ENCODE data around the gene CCK.

CCK gene

DNA sequence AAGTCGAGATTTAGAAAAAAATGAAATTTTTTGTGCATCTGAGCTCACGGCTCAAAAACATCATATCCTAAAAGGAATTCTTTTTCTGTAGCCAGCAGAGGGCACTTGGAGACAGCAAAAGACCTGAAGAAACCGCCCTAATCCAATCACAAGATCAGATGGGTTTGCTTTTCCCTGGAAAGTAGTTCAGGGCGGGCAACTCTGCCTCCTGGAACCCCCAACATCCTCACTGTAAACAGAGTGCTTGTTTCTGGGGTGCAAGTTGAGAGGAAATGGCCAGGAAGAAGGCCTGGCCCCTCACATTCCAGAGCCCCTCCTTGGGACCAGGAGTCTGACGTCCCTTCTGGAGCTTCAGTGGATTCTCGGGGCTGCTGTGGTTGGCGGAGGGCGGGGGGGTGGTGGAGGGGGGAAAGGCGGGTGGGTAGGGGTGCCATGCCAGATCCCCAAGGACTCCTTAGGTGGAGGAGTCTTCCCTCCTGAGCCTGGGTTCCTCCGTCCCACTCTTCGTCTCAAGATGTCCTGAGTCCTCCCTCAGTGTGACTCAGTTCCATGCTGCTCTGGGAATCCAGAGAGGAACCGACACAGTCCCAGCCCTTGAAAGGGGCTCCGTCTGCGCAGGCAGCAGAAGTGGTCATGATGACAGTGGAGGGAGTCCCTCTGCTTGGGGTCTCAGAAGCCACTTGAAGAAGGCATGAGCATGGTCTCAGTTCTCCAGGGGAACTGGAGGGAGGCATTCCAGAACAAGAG, 35.9 kb downstream of the CCK start:
- no peak for DNase-seq
- peak; percentile 55 to 76 for TF ChIP-seq CTCF (IDR thresholded peaks at IDR 0.05)
- Histone ChIP-seq H3K27me3 (peaks cover 0 to 3% of the 10 kb centered on the region in 2 donors), H3K4me1 (peaks cover 0 to 18% (median 11%) of the 10 kb centered on the region in 4 donors), H3K9me3 (no peaks in the 10 kb centered on the region), H3K4me3 (peak overlapping the region; percentile 16 to 42), H3K36me3 (peaks cover 0 to 9% (median 0%) of the 10 kb centered on the region in 3 donors), H3K27ac (peak overlapping the region in 1 of 2 donors; percentile 27)
- intact Hi-C loops (cut with DNase I; ENCODE audit: low total_unique reads) = loop anchor here (2.0 to 10.0 kb wide), 2 partner anchors 213 to 315 kb away; no protein-coding TSS in a partner anchor

- intact Hi-C loops (cut with DNase I; ENCODE audit: low total_unique reads) = no loop called here
- Histone ChIP-seq H3K36me3 (peaks cover 0 to 16% (median 0%) of the 10 kb centered on the region in 3 donors), H3K27me3 (no peaks in the 10 kb centered on the region), H3K9me3 (no peaks in the 10 kb centered on the region), H3K4me3 (no peak overlapping the region), H3K27ac (no peak overlapping the region), H3K4me1 (peaks cover 0 to 23% (median 13%) of the 10 kb centered on the region in 4 donors)
- no peak for DNase-seq
- TF ChIP-seq CTCF (IDR thresholded peaks at IDR 0.05) = no peak
Observed at GRCh38 chr3:42229266-42229941, 36.6 kb downstream of the CCK start.

GRCh38 chr3:42228796-42229195, 37.2 kb downstream of the CCK start:
- H3K27me3 ChIP-seq = no peaks in the 10 kb centered on the region
- no peak overlapping the region for H3K27ac ChIP-seq
- no peak for DNase-seq
- peaks cover 0 to 23% (median 13%) of the 10 kb centered on the region in 4 donors for H3K4me1 ChIP-seq
- H3K9me3 ChIP-seq = no peaks in the 10 kb centered on the region
- H3K36me3 ChIP-seq = peaks cover 3 to 22% (median 6%) of the 10 kb centered on the region in 3 donors
- intact Hi-C loops (cut with DNase I; ENCODE audit: low total_unique reads) = no loop called here
- TF ChIP-seq CTCF (IDR thresholded peaks at IDR 0.05) = no peak
- no peak overlapping the region for H3K4me3 ChIP-seq

DNA sequence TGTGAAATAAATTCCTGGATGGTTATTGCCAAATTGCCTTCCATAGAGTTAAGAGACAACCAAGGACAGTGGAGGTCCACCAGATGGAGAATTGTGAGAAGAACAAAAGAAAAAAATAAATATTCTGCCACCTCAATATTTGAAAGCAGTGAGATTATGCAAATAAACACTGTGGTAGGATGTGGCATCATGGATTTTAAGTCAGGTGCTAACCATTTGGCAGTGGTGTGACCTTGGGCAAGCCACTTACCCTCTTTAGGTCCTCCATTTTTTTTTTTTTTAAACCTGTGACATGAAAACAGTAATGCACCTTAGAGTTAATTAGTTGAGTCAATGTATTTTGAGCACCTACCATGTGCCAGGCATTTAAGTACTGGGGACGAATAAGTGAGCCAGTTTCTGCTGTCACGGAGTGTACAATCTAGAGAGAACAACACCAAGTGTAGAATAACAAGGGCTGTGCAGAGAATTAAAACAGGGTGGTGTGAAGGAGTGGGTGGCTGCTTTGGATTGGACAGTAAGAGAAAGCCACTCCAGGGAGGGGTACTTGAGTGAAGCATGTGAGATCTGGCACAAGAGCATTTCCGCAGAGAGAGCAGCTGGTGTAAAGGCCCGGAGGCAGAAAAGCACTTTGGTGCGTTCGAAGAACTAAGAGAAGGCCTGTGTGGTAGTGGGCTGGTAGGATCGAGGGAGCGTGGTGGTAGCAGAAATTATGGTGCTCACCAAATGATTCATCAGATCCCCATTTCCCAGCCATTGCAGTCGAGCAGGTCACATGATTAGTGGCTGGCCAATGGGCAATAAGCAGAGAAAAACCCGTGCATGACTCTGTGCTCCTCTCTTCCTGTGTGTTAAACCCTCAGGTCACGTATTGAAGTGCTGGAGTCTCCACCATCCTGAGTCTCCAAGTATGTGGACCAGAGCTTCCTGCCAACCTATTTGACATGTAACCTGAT, 39.2 kb downstream of the CCK start:
- Histone ChIP-seq H3K4me1 (peaks cover 0 to 23% (median 13%) of the 10 kb centered on the region in 4 donors), H3K9me3 (no peaks in the 10 kb centered on the region), H3K27me3 (no peaks in the 10 kb centered on the region), H3K36me3 (peaks cover 13 to 36% (median 26%) of the 10 kb centered on the region in 3 donors), H3K27ac (no peak overlapping the region), H3K4me3 (no peak overlapping the region)
- intact Hi-C loops (cut with DNase I; ENCODE audit: low total_unique reads) = no loop called here
- TF ChIP-seq CTCF (IDR thresholded peaks at IDR 0.05) = no peak
- DNase-seq = no peak

Data from tibial artery (tissue), 4 donors.